Spinal cord (tissue), 10 donors: ENCODE data around the gene CH25H. TPM values are rescaled to one million over a fixed set of nuclear protein-coding genes. Genes with fewer than 3 reads are reported as not detected.

Source experiments
- DNase-seq, 6 donors: peaks; one replicate each; pipeline versions ENCODE4 v3.0.0 to v3.0.0-alpha.2; 2013 to 2015; ENCODE audit warnings: low spot score in 6 of 6, low read depth in 4 of 6
- H3K27ac ChIP-seq: one replicate; pipeline ENCODE4 v1.5.1; 2013; ENCODE audit warnings: low read depth, low read length, control low read depth
- H3K27me3 ChIP-seq: one replicate; pipeline ENCODE4 v1.6.1; 2013; ENCODE audit warnings: low read length; ENCODE audit not compliant: control insufficient read depth, insufficient read depth
- H3K36me3 ChIP-seq: one replicate; pipeline ENCODE4 v1.6.1; 2013; ENCODE audit warnings: low read length; ENCODE audit not compliant: control insufficient read depth, insufficient read depth
- H3K4me1 ChIP-seq: one replicate; pipeline ENCODE4 v1.6.1; 2013; ENCODE audit warnings: low read length; ENCODE audit not compliant: control insufficient read depth, insufficient read depth
- H3K4me3 ChIP-seq: one replicate; pipeline ENCODE4 v1.5.1; 2013; ENCODE audit warnings: low read depth, low read length, control low read depth
- H3K9me3 ChIP-seq: one replicate; pipeline ENCODE4 v1.6.1; 2013; ENCODE audit warnings: low read length; ENCODE audit not compliant: control insufficient read depth, insufficient read depth
- WGBS: methylation state at CpG from one replicate; pipeline ENCODE4 v1.1.5; 2013; ENCODE audit warnings: missing lambda C conversion rate; ENCODE audit not compliant: insufficient coverage; 5-methylcytosine and 5-hydroxymethylcytosine counted together
- polyA plus RNA-seq, 2 donors: library from polyadenylated mRNA; unstranded; fragments of 120-200 nt; gene quantifications; one replicate each; pipeline ENCODE4 v1.2.1, GENCODE V29; 2013; ENCODE audit not compliant: insufficient read length in 2 of 2
- total RNA-seq, 2 donors: library from RNA; depleted of rRNA in 1 of 2; stranded (reverse); fragments of 120-200 nt in 1 of 2; fragments of >200 nt in 1 of 2; gene quantifications; one replicate each; pipeline versions ENCODE4 v1.2.3 to v1.2.4, GENCODE V29; 2013 to 2014
- donor health status: healthy.

The CH25H gene
- total and polyA plus RNA-seq, 4 donors = 0.83 to 3.9 (median 1.6) TPM

DNA sequence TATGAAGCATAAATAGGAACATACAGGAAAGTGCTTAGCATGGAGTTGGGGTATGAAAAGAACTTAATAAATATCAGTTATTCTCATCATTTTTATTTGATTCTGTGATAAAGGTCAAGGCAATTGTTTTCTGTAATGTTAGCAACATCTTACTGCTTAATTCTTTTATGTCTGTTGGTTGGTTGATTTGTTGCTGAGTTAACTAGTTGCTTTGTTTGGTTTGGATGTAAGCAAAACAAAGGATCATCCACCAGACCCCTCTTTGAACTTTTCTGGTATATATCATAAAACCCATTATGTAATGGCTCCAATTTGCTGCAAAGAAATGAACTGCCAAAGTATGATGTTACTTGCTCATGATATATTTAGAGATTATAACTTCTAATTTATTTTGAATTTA is 44.5 kb downstream of the CH25H start:
- no peak overlapping the region for H3K4me3 ChIP-seq
- no peaks in the 10 kb centered on the region for H3K9me3 ChIP-seq
- no peaks in the 10 kb centered on the region for H3K27me3 ChIP-seq
- no peaks in the 10 kb centered on the region for H3K4me1 ChIP-seq
- no peaks in the 10 kb centered on the region for H3K36me3 ChIP-seq
- DNase-seq = no peak
- no peak overlapping the region for H3K27ac ChIP-seq

DNA sequence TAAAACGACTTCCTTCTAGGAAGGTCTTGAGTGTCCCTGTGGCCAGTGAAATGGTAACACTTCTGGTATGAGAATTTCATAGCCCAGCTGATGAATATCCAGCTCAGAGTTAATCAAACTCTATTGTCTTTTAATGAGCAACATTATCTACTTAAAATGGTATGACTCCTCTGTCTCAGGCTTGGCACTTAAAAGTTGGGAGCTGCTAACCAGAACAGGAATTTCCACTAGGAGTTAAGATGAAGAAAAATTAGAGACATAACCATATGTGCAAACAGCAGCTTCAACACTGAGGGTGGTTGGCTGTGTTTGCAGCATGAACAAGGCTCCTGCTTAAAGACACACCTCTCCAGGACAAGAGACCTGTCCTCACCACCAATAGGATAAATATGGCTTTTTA is 46.8 kb downstream of the CH25H start:
- H3K4me3 ChIP-seq = no peak overlapping the region
- no peaks in the 10 kb centered on the region for H3K36me3 ChIP-seq
- no peaks in the 10 kb centered on the region for H3K9me3 ChIP-seq
- DNase-seq = no peak
- H3K4me1 ChIP-seq = no peaks in the 10 kb centered on the region
- H3K27ac ChIP-seq = no peak overlapping the region
- WGBS = no CpG with 5 or more reads among the region's 1 CpG
- H3K27me3 ChIP-seq = no peaks in the 10 kb centered on the region

DNA sequence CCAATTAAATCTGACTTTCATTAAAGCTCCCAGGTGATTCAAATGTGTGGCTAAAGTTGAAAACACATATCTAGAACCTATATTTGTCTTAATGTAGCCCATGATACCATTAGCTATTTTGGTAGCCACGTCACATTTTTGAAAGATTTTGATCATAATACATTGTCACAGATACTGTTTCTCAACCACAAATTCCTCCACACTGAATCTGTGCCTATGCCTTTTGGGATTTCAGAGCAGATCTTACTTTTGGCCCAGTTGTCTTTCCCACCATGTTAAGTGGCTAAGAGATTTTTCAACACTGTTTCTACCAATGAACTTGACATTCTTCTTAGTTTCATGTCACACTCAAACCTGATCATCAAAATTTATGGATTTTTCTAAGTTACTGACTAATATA is 47.4 kb downstream of the CH25H start:
- Histone ChIP-seq H3K27me3 (no peaks in the 10 kb centered on the region), H3K27ac (no peak overlapping the region), H3K4me3 (no peak overlapping the region), H3K36me3 (no peaks in the 10 kb centered on the region), H3K9me3 (no peaks in the 10 kb centered on the region), H3K4me1 (no peaks in the 10 kb centered on the region)
- no peak for DNase-seq
- 86% methylated on average over 1 of the region's 1 CpG for WGBS

DNA sequence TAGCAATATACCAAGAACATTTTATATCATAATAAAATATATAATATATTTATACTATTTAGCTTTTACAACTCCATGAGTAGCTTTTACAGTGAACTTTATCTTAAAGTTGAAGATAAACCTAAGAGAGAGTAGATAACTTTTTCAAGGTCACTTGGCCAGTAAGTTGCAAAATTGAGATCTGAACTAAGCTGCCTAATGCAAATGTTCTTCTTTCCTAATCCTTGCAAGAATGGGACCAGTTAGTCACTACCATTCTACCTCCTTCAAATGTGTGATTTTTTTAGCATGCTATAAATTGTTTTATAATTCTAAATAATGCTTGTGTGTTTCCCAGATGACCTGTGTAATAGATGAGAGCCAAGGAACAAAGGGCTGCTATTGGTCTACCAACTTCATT is 47.8 kb downstream of the CH25H start:
- Histone ChIP-seq H3K27me3 (no peaks in the 10 kb centered on the region), H3K36me3 (no peaks in the 10 kb centered on the region), H3K9me3 (no peaks in the 10 kb centered on the region), H3K27ac (no peak overlapping the region), H3K4me3 (no peak overlapping the region), H3K4me1 (no peaks in the 10 kb centered on the region)
- DNase-seq = no peak

DNA sequence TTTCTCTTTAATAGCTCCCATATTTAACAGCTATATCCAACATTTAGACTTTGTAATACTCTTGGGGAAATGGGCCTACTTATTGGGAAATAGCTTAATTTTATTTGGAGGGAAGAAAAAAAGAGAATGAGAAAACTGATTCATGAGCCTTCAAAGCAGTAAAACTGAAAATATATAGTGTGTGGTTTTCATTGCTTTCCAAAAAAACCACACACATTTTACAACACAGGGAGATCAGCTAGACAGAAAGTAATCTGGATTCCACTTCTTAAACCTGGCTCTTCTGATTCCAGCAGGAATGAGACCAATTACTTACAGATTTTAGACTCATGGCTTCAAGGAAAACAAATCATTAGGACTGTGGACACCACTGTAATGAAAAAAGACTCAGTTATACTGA is 48.7 kb downstream of the CH25H start:
- Histone ChIP-seq H3K9me3 (no peaks in the 10 kb centered on the region), H3K27me3 (no peaks in the 10 kb centered on the region), H3K36me3 (no peaks in the 10 kb centered on the region), H3K4me3 (no peak overlapping the region), H3K27ac (no peak overlapping the region), H3K4me1 (no peaks in the 10 kb centered on the region)
- peak in 1 of 6 donors; percentile 2 for DNase-seq

DNA sequence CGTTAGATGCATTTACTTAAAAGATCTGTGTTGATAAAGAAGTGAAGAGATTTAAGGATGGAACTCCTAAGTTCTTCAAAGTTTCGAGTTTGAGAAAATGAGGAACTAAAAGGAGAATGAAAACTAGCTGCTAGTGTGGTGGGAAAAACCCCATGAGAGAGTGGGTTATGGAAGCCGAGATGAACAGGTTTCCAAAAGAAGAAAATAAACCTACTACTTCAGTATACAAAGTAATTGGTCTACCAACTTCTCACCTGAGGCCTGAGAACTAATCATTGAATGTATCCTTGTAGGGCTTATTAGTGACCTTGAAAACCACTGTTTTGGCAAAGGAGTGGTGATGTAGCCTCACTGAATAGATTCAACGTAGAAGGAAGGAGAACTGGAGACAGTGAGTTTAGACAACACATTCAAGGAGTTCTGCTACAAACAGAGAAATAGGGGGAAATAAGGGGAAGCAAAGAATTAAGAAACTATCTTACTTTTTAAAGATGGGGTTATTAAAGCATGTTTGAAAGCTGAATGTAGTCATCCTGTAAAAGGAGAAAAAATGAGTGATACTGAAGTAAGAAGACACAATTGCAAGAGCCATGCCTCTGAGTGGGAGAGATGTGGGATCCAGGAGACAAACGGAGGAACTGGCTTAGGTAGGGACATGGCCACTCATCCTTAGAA is 50.8 kb downstream of the CH25H start:
- H3K4me3 ChIP-seq = no peak overlapping the region
- H3K36me3 ChIP-seq = no peaks in the 10 kb centered on the region
- H3K4me1 ChIP-seq = no peaks in the 10 kb centered on the region
- no peaks in the 10 kb centered on the region for H3K27me3 ChIP-seq
- 97% methylated on average over 3 of the region's 5 CpGs for WGBS
- no peak overlapping the region for H3K27ac ChIP-seq
- no peaks in the 10 kb centered on the region for H3K9me3 ChIP-seq
- no peak for DNase-seq

Other genes with a start within 250 kb of the CH25H start
- 1 to 10 TPM; 6.4 to 9.0 TPM for gene FAS, start 216.5 kb downstream of the CH25H start, total RNA-seq
- gene FAS, start 216.5 kb downstream of the CH25H start, polyA plus RNA-seq = 1 to 10 TPM; 4.5 to 5.1 TPM
- 100 to 1,000 TPM in 1 of 2 donors, 10 to 100 TPM in 1; 60.9 to 113 TPM for gene LIPA, start 44.5 kb upstream of the CH25H start, total RNA-seq
- 10 to 100 TPM; 57.7 to 71.5 TPM for gene LIPA, start 44.5 kb upstream of the CH25H start, polyA plus RNA-seq
- gene IFIT2, start 94.7 kb upstream of the CH25H start, total RNA-seq = 10 to 100 TPM; 14.6 to 16.3 TPM
- 10 to 100 TPM in 1 of 2 donors, 1 to 10 TPM in 1; 9.1 to 10.1 TPM for gene IFIT2, start 94.7 kb upstream of the CH25H start, polyA plus RNA-seq
- 10 to 100 TPM; 17.4 to 26.1 TPM for gene IFIT3, start 120.7 kb upstream of the CH25H start, total RNA-seq
- gene IFIT3, start 120.7 kb upstream of the CH25H start, polyA plus RNA-seq = 1 to 10 TPM; 4.9 to 8.6 TPM
- 1 to 10 TPM; 1.4 to 6.7 TPM for gene IFIT1B, start 170.7 kb upstream of the CH25H start, total RNA-seq
- gene IFIT1B, start 170.7 kb upstream of the CH25H start, polyA plus RNA-seq = not detected
- 10 to 100 TPM; 35.3 to 57.2 TPM for gene IFIT1, start 185.3 kb upstream of the CH25H start, total RNA-seq
- 10 to 100 TPM; 16.5 to 21.9 TPM for gene IFIT1, start 185.3 kb upstream of the CH25H start, polyA plus RNA-seq
- gene IFIT5, start 207.3 kb upstream of the CH25H start, total RNA-seq = 10 to 100 TPM; 28.9 to 44.8 TPM
- 10 to 100 TPM; 19.3 to 30.9 TPM for gene IFIT5, start 207.3 kb upstream of the CH25H start, polyA plus RNA-seq